VCaP (cell line): ENCODE measurements around the gene KIF13A.
"Not testable (repeated sequence)": the region's sequence is repeated elsewhere in the genome, so short reads cannot be mapped to it uniquely, and the experiment has no call there.

Experiments
- H3K27ac ChIP-seq: fragments of 450-650 bp; 2 replicates; pipeline ENCODE4 v1.5.1; 2017
- CTCF ChIP-seq: fragments of 450-650 bp; conservative IDR thresholded peaks from 2 replicates; pipeline ENCODE4 v1.5.1; 2017; ENCODE audit warnings: mild to moderate bottlenecking, moderate library complexity

KIF13A gene

GRCh38 chr6:17853533-17853932 is 133.9 kb downstream of the KIF13A start:
- H3K27ac ChIP-seq, result no peak overlapping the region
- TF ChIP-seq CTCF, result no peak

DNA sequence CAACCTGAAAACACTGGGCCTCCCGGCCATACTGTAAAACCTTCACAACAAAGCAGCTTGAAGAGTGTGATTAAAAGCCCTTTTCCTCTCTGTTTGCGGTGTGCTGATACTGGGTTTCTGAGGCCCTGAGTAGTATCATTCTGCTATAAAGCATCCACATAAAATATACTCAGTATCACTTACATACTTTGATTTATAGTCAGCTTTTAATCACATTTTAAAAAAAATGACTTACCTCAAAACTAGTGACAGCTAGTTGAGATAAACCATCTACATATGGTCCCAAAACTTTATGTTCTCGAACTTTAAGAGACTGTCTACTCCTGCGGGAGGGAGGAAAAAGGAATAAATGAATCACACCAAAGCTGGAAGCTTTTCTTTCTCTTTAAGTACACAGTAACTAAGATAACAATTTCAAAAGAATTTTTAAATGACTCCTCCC is 135.7 kb downstream of the KIF13A start:
- H3K27ac ChIP-seq, result no peak overlapping the region
- TF ChIP-seq CTCF, result no peak

- no peak for TF ChIP-seq CTCF
- no peak overlapping the region for H3K27ac ChIP-seq
These were observed 136.3 kb downstream of the KIF13A start for GRCh38 chr6:17851001-17851719.

DNA sequence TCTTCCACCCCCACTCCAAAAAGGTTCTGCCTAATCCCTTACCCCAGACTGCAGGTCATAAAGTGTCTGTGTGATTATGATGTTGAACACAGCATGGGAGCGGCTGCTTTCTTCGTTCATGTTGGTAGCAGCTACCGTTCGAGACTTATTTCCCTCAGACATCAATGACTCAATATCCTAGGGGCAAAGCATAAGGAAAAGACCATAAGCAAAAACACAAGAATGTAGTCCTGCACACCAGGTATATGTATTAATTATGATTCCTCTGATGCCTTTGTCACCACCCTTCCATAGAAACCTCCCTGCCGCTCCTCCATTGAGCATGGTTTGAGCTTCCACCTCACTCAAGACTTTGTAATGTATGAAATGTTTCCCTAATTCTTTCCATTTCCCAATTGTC is 137.2 kb downstream of the KIF13A start:
- H3K27ac ChIP-seq, result no peak overlapping the region
- TF ChIP-seq CTCF, result no peak

DNA sequence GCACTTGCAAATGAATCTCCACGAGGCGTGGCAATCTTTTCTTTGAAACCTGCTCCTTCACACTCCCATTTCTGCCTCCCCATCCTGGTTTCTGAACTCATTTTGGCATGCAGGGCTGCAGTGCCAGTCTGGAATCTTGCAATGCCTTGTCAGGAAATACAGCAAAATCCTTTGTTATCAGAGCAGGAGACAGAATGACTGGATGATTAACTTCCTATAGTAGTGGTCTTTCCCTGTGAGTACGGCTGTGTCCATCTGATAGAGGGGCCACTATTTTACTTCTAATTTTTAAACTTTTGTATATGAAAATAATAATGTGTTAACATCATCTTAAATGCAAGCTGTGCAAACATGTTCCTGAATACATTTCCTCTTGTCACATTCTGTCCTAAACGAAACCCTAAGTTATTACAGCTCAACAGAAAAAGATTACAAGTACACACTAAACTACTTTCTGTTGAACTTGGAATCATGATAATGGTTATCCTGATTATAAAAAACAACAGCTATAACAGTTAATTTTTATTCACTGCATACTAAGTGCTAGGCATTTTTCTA is 140.2 kb downstream of the KIF13A start:
- H3K27ac ChIP-seq, result no peak overlapping the region
- no peak for TF ChIP-seq CTCF

DNA sequence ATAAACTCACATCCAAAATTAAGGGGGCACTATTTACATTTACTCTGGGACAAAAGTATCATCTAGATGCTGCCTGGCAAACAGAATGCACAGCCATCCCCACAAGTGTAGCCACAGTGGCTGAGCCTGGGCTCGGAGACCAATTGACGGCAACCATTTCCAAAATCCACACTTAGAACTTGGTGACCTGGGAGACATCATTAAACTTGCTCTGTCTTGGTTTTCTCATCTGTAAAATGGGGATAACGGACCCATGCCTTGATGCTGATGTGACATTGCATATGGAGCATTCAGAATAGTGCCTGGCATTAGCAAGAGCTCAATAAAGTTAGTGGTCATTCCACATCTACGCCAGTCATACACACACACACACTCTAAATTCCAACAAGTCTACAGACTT is 140.7 kb downstream of the KIF13A start:
- H3K27ac ChIP-seq, result no peak overlapping the region
- TF ChIP-seq CTCF, result no peak

DNA sequence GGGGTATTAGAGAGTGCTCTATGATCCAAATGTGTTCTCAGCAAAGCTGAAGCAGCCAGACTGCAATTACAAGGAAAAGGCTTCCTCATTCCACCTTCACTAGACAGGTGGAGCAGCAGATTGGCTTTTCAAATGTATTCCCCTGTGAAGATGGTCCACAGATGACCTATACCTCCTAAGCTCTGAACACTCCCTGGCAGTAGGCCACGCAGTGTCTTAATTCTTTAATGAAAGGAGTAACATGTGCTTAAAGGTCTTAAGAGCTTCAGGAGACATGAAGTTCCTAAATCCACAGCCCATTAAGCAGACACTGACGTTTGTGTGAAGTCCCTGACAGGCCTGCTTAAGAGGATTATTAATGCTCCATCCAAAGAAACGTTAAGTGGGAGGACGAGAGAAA is 141.8 kb downstream of the KIF13A start:
- no peak overlapping the region for H3K27ac ChIP-seq
- TF ChIP-seq CTCF, result no peak

GRCh38 chr6:17844967-17845366 is 142.5 kb downstream of the KIF13A start:
- not testable (repeated sequence) for H3K27ac ChIP-seq
